A549 treated with ZK216348 at 1 μM for 4 hours (cell line): ENCODE data around the gene ITIH4. TPM values are rescaled to one million over a fixed set of nuclear protein-coding genes. Genes with fewer than 3 reads are reported as not detected.

Experiments
- total RNA-seq: library from RNA; stranded (reverse); fragments of 200-300 nt; extraction: Qiagen RNA extraction; gene quantifications from 5 replicates; pipeline ENCODE4 v1.2.3, GENCODE V29; 2022; ENCODE audit warnings: low read depth

Gene ITIH4
- 0.32 to 1.6 TPM (median 0.51 TPM) in 5 replicates for total RNA-seq

GRCh38 chr3:52830535-52831258, at the start of gene ITIH4:
TSS of gene ITIH4 (minus strand) at chr3:52830672. CDS start at chr3:52830642, 30 bp downstream.

GRCh38 chr3:52834871-52835501, 4.5 kb upstream of the ITIH4 start, which contains the start of gene MUSTN1:
TSS of gene MUSTN1 (minus strand) at chr3:52835019. CDS start at chr3:52834948, 71 bp downstream.

GRCh38 chr3:52794612-52795099, 35.8 kb downstream of the ITIH4 start, which contains the start of gene ITIH3:
TSS of gene ITIH3 (plus strand) at chr3:52794796. CDS start at chr3:52794804, 8 bp downstream.

GRCh38 chr3:52777127-52777958, 53.1 kb downstream of the ITIH4 start, which contains the start of gene ITIH1:
TSS of gene ITIH1 (plus strand) at chr3:52777599. CDS start at chr3:52777616, 17 bp downstream.

GRCh38 chr3:52770496-52771333, 59.8 kb downstream of the ITIH4 start, which contains the start of gene NEK4:
TSS of gene NEK4 (minus strand) at chr3:52770940. CDS start at chr3:52770746, 194 bp downstream.

Other genes with a start within 250 kb of the ITIH4 start
- 10.7 to 17.2 TPM (median 14.0 TPM) in 5 replicates for gene PBRM1, start 144.8 kb downstream of the ITIH4 start, total RNA-seq
- 81.3 to 199 TPM (median 94.2 TPM) in 5 replicates for gene GNL3, start 144.6 kb downstream of the ITIH4 start, total RNA-seq
- 34.7 to 41.4 TPM (median 39.2 TPM) in 5 replicates for gene GLT8D1, start 124.9 kb downstream of the ITIH4 start, total RNA-seq
- 142 to 178 TPM (median 160 TPM) in 5 replicates for gene SPCS1, start 124.6 kb downstream of the ITIH4 start, total RNA-seq
- gene NEK4, start 59.7 kb downstream of the ITIH4 start, total RNA-seq, result 11.5 to 14.3 TPM (median 12.9 TPM) in 5 replicates
- gene ITIH1, start 53.1 kb downstream of the ITIH4 start, total RNA-seq, result not detected in 5 replicates
- not detected in 5 replicates for gene ITIH3, start 35.9 kb downstream of the ITIH4 start, total RNA-seq
- 0.44 TPM in 1 of 5 replicates, not detected in the others for gene MUSTN1, start 4.3 kb upstream of the ITIH4 start, total RNA-seq
- 5.5 to 10.8 TPM (median 8.0 TPM) in 5 replicates for gene STIMATE, start 66.9 kb upstream of the ITIH4 start, total RNA-seq
- gene SFMBT1, start 215.4 kb upstream of the ITIH4 start, total RNA-seq, result 7.7 to 9.2 TPM (median 9.1 TPM) in 5 replicates